Activated CD4-positive, alpha-beta T cell treated with anti-CD3 and anti-CD28 coated beads, Interleukin-2, Interleukin-4, amounts not matched to agents 100 ng/mL and 50 ng/mL, durations not matched to agents 16 hours and 8 hours (primary cell): ENCODE data around the gene MYO5C.

Source experiments
- DNase-seq: peaks from one replicate; pipeline ENCODE4 v3.0.0-alpha.2; 2020; ENCODE audit warnings: low spot score

Gene MYO5C

GRCh38 chr15:52277575-52277974 lies 18.0 kb downstream of the MYO5C start:
- DNase-seq, result no peak

GRCh38 chr15:52276256-52276770 lies 19.3 kb downstream of the MYO5C start:
- no peak for DNase-seq

GRCh38 chr15:52263563-52264282 lies 31.9 kb downstream of the MYO5C start:
- no peak for DNase-seq

GRCh38 chr15:52262364-52262763 lies 33.2 kb downstream of the MYO5C start:
- DNase-seq, result no peak

GRCh38 chr15:52261498-52262242 lies 33.9 kb downstream of the MYO5C start:
- DNase-seq, result peak; percentile 94

GRCh38 chr15:52261026-52261425 lies 34.6 kb downstream of the MYO5C start:
- no peak for DNase-seq

GRCh38 chr15:52259503-52259902 lies 36.1 kb downstream of the MYO5C start:
- DNase-seq, result no peak

- DNase-seq, result no peak
Measured at GRCh38 chr15:52258461-52258860, 37.1 kb downstream of the MYO5C start.

- DNase-seq, result no peak
Measured at GRCh38 chr15:52257734-52258062, 37.9 kb downstream of the MYO5C start.

GRCh38 chr15:52256930-52257733 lies 38.5 kb downstream of the MYO5C start:
- DNase-seq, result no peak

- peak; percentile 80 for DNase-seq
Measured at GRCh38 chr15:52256366-52256765, 39.2 kb downstream of the MYO5C start.

- no peak for DNase-seq
Measured at GRCh38 chr15:52255935-52256334, 39.7 kb downstream of the MYO5C start.

GRCh38 chr15:52255008-52255407 lies 40.6 kb downstream of the MYO5C start:
- no peak for DNase-seq

- no peak for DNase-seq
Measured at GRCh38 chr15:52254391-52254790, 41.2 kb downstream of the MYO5C start.

GRCh38 chr15:52252781-52253180 lies 42.8 kb downstream of the MYO5C start:
- peak; percentile 47 for DNase-seq

- no peak for DNase-seq
Measured at GRCh38 chr15:52251144-52251860, 44.3 kb downstream of the MYO5C start.

GRCh38 chr15:52247461-52247860 lies 48.1 kb downstream of the MYO5C start:
- DNase-seq, result no peak

GRCh38 chr15:52246686-52247431 lies 48.7 kb downstream of the MYO5C start:
- no peak for DNase-seq

GRCh38 chr15:52243697-52244555 lies 51.7 kb downstream of the MYO5C start:
- DNase-seq, result no peak

GRCh38 chr15:52243286-52243685 lies 52.3 kb downstream of the MYO5C start:
- no peak for DNase-seq
